GM12878 (cell line): ENCODE data around the gene SLC25A45. TPM values are rescaled to one million over a fixed set of nuclear protein-coding genes. Genes with fewer than 3 reads are reported as not detected.

Source experiments
- ATF7 ChIP-seq: fragments of 450-650 bp; IDR thresholded peaks from 2 replicates; pipeline ENCODE4 v1.6.1; 2016; ENCODE audit warnings: low read depth, mild to moderate bottlenecking
- BACH1 ChIP-seq: fragments of 450-650 bp; IDR thresholded peaks from 2 replicates; pipeline ENCODE4 v1.6.1; 2017; ENCODE audit warnings: mild to moderate bottlenecking, borderline replicate concordance
- BMI1 ChIP-seq: fragments of 450-650 bp; IDR thresholded peaks from 2 replicates; pipeline ENCODE4 v1.6.1; 2016; ENCODE audit warnings: mild to moderate bottlenecking, moderate library complexity, borderline replicate concordance
- DPF2 ChIP-seq: fragments of 450-650 bp; IDR thresholded peaks from 2 replicates; pipeline ENCODE4 v1.6.1; 2017; ENCODE audit warnings: mild to moderate bottlenecking
- EZH2 ChIP-seq: IDR thresholded peaks from 2 replicates; pipeline ENCODE4 v1.6.1; 2012; ENCODE audit warnings: low read depth, mild to moderate bottlenecking, control low read depth, inconsistent platforms, low read length, borderline replicate concordance; ENCODE audit not compliant: control insufficient read depth
- GATAD2B ChIP-seq: fragments of 450-650 bp; conservative IDR thresholded peaks from 2 replicates; pipeline ENCODE4 v1.6.1; 2017; ENCODE audit warnings: low read depth, mild to moderate bottlenecking, moderate library complexity
- IKZF1 ChIP-seq: fragments of 450-650 bp; conservative IDR thresholded peaks from 2 replicates; pipeline ENCODE4 v1.6.1; 2017; ENCODE audit warnings: antibody characterized with exemption, mild to moderate bottlenecking
- MEF2B ChIP-seq: fragments of 450-650 bp; IDR thresholded peaks from 2 replicates; pipeline ENCODE4 v1.6.1; 2018; ENCODE audit warnings: mild to moderate bottlenecking, moderate library complexity; ENCODE audit not compliant: partially characterized antibody, poor library complexity, severe bottlenecking
- MTA2 ChIP-seq: fragments of 450-650 bp; IDR thresholded peaks from 2 replicates; pipeline ENCODE4 v1.6.1; 2016; ENCODE audit warnings: low read depth, mild to moderate bottlenecking, moderate library complexity
- MXI1 ChIP-seq: fragments of 150-350 bp; IDR thresholded peaks from 2 replicates; pipeline ENCODE4 v1.6.1; 2011; ENCODE audit warnings: low read depth, mild to moderate bottlenecking, inconsistent platforms, low read length, improper control_type of control experiment
- POLR2AphosphoS2 ChIP-seq: IDR thresholded peaks from 2 replicates; pipeline ENCODE4 v1.6.1; 2011; ENCODE audit warnings: low read depth, mild to moderate bottlenecking, low read length, improper control_type of control experiment, moderate library complexity
- RAD51 ChIP-seq: fragments of 450-650 bp; IDR thresholded peaks from 2 replicates; pipeline ENCODE4 v1.6.1; 2016; ENCODE audit warnings: moderate library complexity, mild to moderate bottlenecking, inconsistent platforms
- SIX5 ChIP-seq: IDR thresholded peaks from 2 replicates; pipeline ENCODE4 v1.6.1; 2011; ENCODE audit warnings: mild to moderate bottlenecking, low read depth, low read length, moderate library complexity; ENCODE audit not compliant: severe bottlenecking
- SMARCA5 ChIP-seq: fragments of 450-650 bp; IDR thresholded peaks from 2 replicates; pipeline ENCODE4 v1.6.1; 2017; ENCODE audit warnings: mild to moderate bottlenecking
- STAT1 ChIP-seq: fragments of 450-650 bp; conservative IDR thresholded peaks from 2 replicates; pipeline ENCODE4 v1.6.1; 2014; ENCODE audit warnings: antibody characterized with exemption, mild to moderate bottlenecking
- SUPT20H ChIP-seq: IDR thresholded peaks from 2 replicates; pipeline ENCODE4 v1.6.1; 2011; ENCODE audit warnings: low read depth, mild to moderate bottlenecking, low read length, moderate library complexity, borderline replicate concordance; ENCODE audit not compliant: control insufficient read depth
- YBX1 ChIP-seq: fragments of 450-650 bp; IDR thresholded peaks from 2 replicates; pipeline ENCODE4 v1.6.1; 2016; ENCODE audit warnings: antibody characterized with exemption
- ZZZ3 ChIP-seq: IDR thresholded peaks from 2 replicates; pipeline ENCODE4 v1.6.1; 2011; ENCODE audit warnings: low read depth; ENCODE audit not compliant: control insufficient read depth, insufficient read length
- polyA plus RNA-seq, 11 experiments: library from polyadenylated mRNA; depleted of rRNA in 4 of 11; unstranded in 6 of 11; stranded (reverse) in 5 of 11; fragments of >200 nt; fragmentation: Nextera tagmentation in 4 of 11; fragmentation: Illumina TruSeq in 1 of 11; extraction: Ambion mirVana in 4 of 11; extraction: Trizol in 1 of 11; gene quantifications; 1 replicate in 1 of 11; 2 replicates in 10 of 11; pipeline versions ENCODE4 v1.2.1 to v1.2.3, GENCODE V29; 2011 to 2016; ENCODE audit warnings: inconsistent platforms in 2 of 11, missing spikeins in 2 of 11, low read depth in 1 of 11
- total RNA-seq, 4 experiments: library from RNA; depleted of rRNA in 3 of 4; stranded (reverse); fragments of >200 nt in 3 of 4; fragmentation: Illumina TruSeq in 1 of 4; extraction: Trizol in 1 of 4; gene quantifications; 2 replicates each; pipeline versions ENCODE4 v1.2.1 to v1.2.3, GENCODE V29; 2013 to 2021
- TF ChIP-seq, protein P1 (sequence below): fragments of 450-650 bp; IDR thresholded peaks from 2 replicates; pipeline ENCODE4 v1.6.1; 2016; ENCODE audit warnings: mild to moderate bottlenecking
- TF ChIP-seq, protein P2 (sequence below): fragments of 450-650 bp; IDR thresholded peaks from 2 replicates; pipeline ENCODE4 v1.6.1; 2017; ENCODE audit warnings: mild to moderate bottlenecking
- TF ChIP-seq, protein P3 (sequence below), 3 experiments: IDR thresholded peaks in 2 of 3; conservative IDR thresholded peaks in 1 of 3; 2 replicates each; pipeline ENCODE4 v1.5.1; 2011; ENCODE audit warnings: low read depth in 3 of 3, low read length in 3 of 3, mild to moderate bottlenecking in 3 of 3, control low read depth in 2 of 3, moderate library complexity in 2 of 3, inconsistent platforms in 1 of 3, mixed read lengths in 1 of 3; ENCODE audit not compliant: control insufficient read depth in 2 of 3, insufficient read depth in 1 of 3; ENCODE audit errors: extremely low read depth in 1 of 3
- TF ChIP-seq, protein P4 (sequence below): IDR thresholded peaks from 2 replicates; pipeline ENCODE4 v1.6.1; 2012; ENCODE audit warnings: low read depth, low read length, improper control_type of control experiment

The SLC25A45 gene
- total and polyA plus RNA-seq, 10 of the 15 experiments (the other 5 are each of a cell fraction or from before 2014, with no cell fraction given) = 4.1 to 35.2 (median 20.3) TPM

DNA sequence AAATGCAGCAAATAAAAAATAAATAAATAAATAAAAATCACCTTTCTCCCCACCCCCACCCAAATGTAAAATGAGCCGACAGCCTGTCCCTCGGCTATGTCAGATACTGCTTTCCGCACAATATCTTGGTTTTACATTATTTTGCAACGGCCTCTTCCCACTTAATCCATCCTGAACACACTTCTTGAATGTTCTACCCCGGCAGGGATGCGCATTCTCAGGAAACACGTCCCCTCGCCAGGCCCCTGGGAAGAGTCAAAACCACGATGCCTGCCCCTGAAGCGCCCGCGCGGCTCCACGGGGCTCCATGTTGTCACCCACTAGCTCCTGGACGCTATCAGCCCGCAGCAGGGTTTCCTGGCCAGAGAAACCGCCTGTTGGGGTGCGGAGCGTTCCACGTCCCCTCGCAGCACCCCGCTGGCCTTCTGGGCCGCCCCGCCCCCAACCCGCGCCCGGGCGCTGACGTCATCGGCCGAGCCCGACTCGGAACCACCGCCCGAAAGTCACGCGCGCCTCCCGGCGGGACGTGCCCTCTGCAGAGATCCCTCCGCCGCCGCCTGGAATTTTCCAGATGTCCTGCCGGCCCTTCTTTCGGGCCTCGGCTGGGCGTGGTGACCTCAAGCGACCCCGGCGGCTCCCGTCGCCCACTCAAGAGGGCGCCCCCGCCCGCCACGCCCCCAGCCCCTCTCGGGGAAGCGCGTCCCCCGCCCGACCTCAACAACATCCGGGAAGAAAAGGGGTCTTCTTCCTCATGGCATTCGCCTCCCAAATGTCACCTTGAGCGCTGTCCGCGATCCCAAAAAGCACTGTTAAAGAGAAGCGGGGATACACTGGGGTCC lies 39.6 kb upstream of the SLC25A45 start (continued):
- 0 out of 2 replicates have a peak, but pooled peaks have one; percentile 57 for TF ChIP-seq STAT1
- TF ChIP-seq, protein P1, sequence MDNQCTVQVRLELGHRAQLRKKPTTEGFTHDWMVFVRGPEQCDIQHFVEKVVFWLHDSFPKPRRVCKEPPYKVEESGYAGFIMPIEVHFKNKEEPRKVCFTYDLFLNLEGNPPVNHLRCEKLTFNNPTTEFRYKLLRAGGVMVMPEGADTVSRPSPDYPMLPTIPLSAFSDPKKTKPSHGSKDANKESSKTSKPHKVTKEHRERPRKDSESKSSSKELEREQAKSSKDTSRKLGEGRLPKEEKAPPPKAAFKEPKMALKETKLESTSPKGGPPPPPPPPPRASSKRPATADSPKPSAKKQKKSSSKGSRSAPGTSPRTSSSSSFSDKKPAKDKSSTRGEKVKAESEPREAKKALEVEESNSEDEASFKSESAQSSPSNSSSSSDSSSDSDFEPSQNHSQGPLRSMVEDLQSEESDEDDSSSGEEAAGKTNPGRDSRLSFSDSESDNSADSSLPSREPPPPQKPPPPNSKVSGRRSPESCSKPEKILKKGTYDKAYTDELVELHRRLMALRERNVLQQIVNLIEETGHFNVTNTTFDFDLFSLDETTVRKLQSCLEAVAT = peak; percentile 96
- TF ChIP-seq MEF2B = no peak
- peak; percentile 97 for TF ChIP-seq ATF7
- TF ChIP-seq POLR2AphosphoS2 = no peak
- TF ChIP-seq RAD51 = no peak
- peak; percentile 89 for TF ChIP-seq BACH1
- TF ChIP-seq, protein P2, sequence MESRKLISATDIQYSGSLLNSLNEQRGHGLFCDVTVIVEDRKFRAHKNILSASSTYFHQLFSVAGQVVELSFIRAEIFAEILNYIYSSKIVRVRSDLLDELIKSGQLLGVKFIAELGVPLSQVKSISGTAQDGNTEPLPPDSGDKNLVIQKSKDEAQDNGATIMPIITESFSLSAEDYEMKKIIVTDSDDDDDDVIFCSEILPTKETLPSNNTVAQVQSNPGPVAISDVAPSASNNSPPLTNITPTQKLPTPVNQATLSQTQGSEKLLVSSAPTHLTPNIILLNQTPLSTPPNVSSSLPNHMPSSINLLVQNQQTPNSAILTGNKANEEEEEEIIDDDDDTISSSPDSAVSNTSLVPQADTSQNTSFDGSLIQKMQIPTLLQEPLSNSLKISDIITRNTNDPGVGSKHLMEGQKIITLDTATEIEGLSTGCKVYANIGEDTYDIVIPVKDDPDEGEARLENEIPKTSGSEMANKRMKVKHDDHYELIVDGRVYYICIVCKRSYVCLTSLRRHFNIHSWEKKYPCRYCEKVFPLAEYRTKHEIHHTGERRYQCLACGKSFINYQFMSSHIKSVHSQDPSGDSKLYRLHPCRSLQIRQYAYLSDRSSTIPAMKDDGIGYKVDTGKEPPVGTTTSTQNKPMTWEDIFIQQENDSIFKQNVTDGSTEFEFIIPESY = no peak; the same call in 1 of the 2 replicates
- no peak for TF ChIP-seq YBX1
- TF ChIP-seq, protein P3, sequence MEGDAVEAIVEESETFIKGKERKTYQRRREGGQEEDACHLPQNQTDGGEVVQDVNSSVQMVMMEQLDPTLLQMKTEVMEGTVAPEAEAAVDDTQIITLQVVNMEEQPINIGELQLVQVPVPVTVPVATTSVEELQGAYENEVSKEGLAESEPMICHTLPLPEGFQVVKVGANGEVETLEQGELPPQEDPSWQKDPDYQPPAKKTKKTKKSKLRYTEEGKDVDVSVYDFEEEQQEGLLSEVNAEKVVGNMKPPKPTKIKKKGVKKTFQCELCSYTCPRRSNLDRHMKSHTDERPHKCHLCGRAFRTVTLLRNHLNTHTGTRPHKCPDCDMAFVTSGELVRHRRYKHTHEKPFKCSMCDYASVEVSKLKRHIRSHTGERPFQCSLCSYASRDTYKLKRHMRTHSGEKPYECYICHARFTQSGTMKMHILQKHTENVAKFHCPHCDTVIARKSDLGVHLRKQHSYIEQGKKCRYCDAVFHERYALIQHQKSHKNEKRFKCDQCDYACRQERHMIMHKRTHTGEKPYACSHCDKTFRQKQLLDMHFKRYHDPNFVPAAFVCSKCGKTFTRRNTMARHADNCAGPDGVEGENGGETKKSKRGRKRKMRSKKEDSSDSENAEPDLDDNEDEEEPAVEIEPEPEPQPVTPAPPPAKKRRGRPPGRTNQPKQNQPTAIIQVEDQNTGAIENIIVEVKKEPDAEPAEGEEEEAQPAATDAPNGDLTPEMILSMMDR (IDR thresholded peaks at IDR 0.05 in 2 of 3, conservative IDR thresholded peaks at IDR 0.05 in 1 of 3; ENCODE audit: control insufficient read depth in 2 of 3, extremely low read depth in 1 of 3, insufficient read depth in 1 of 3, low read depth in 3 of 3, low read length in 3 of 3) = no peak
- no peak for TF ChIP-seq BMI1
- TF ChIP-seq EZH2 = no peak
- TF ChIP-seq SIX5 = no peak
- TF ChIP-seq SUPT20H = no peak
- no peak for TF ChIP-seq MTA2
- no peak for TF ChIP-seq ZZZ3
- TF ChIP-seq MXI1 = no peak
- TF ChIP-seq DPF2 = peak; percentile 65; the same call in 1 of the 2 replicates
- TF ChIP-seq GATAD2B = peak; percentile 53; the same call in 1 of the 2 replicates
- peak; percentile 100 for TF ChIP-seq IKZF1
- TF ChIP-seq SMARCA5 = peak; percentile 32; the same call in 1 of the 2 replicates
- TF ChIP-seq, protein P4, sequence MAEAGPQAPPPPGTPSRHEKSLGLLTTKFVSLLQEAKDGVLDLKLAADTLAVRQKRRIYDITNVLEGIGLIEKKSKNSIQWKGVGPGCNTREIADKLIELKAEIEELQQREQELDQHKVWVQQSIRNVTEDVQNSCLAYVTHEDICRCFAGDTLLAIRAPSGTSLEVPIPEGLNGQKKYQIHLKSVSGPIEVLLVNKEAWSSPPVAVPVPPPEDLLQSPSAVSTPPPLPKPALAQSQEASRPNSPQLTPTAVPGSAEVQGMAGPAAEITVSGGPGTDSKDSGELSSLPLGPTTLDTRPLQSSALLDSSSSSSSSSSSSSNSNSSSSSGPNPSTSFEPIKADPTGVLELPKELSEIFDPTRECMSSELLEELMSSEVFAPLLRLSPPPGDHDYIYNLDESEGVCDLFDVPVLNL = no peak
